IMR-90 (cell line): ENCODE measurements around the gene GRK5. TPM values are rescaled to one million over a fixed set of nuclear protein-coding genes. Genes with fewer than 3 reads are reported as not detected.

ENCODE experiments used
- ATAC-seq: fragments of 200-7000 bp; cut with Tn5 transposase; 2 replicates; pipeline ENCODE4 v1.9.1; 2020; ENCODE audit warnings: low read depth, mild to moderate bottlenecking, moderate library complexity
- BruUV-seq: library from RNA; stranded (reverse); fragments of 400-500 nt; replicated peaks from 2 replicates; lab custom pipeline; 2021; lab: Mats Ljungman, UMichigan
- CTCF ChIA-PET: fragments of 300-600 bp; formaldehyde crosslinking; extraction: SDS; loops from one replicate; lab custom pipeline; 2021; ENCODE audit warnings: antibody characterized with exemption; lab: Yijun Ruan, JAX
- POLR2A ChIA-PET: fragments of 300-600 bp; sonication (Branson Sonifier 250); formaldehyde crosslinking; loops from one replicate; lab custom pipeline; 2022; ENCODE audit warnings: antibody characterized with exemption; ENCODE audit not compliant: unreplicated experiment; lab: Charles Lee
- DNase-seq: peaks from one replicate; pipeline ENCODE4 v3.0.0; 2013
- H2AFZ ChIP-seq: replicated peaks from 2 replicates; pipeline ENCODE3; 2013; ENCODE audit warnings: low read length, mild to moderate bottlenecking; ENCODE audit not compliant: poor library complexity
- H2AK5ac ChIP-seq: 2 replicates; pipeline ENCODE4 v1.6.1; 2013; ENCODE audit warnings: low read depth, low read length, inconsistent platforms
- H2AK9ac ChIP-seq: replicated peaks from 2 replicates; pipeline ENCODE3; 2013; ENCODE audit warnings: mild to moderate bottlenecking, low read depth, low read length, moderate library complexity; ENCODE audit not compliant: poor library complexity
- H2BK120ac ChIP-seq: 2 replicates; pipeline ENCODE4 v1.6.1; 2013; ENCODE audit warnings: low read depth, low read length, inconsistent platforms
- H2BK15ac ChIP-seq: 3 replicates; pipeline ENCODE4 v1.6.1; 2013; ENCODE audit warnings: low read depth, low read length, inconsistent platforms
- H2BK20ac ChIP-seq: 2 replicates; pipeline ENCODE4 v1.6.1; 2013; ENCODE audit warnings: low read depth, mild to moderate bottlenecking, inconsistent platforms, low read length, moderate library complexity
- H2BK5ac ChIP-seq: 2 replicates; pipeline ENCODE4 v1.6.1; 2013; ENCODE audit warnings: mild to moderate bottlenecking, low read depth, low read length, inconsistent platforms; ENCODE audit not compliant: poor library complexity, severe bottlenecking
- H3K14ac ChIP-seq: replicated peaks from 2 replicates; pipeline ENCODE4 v1.6.1; 2013; ENCODE audit warnings: low read depth, low read length, inconsistent platforms
- H3K18ac ChIP-seq: 2 replicates; pipeline ENCODE4 v1.6.1; 2013; ENCODE audit warnings: low read depth, low read length, control low read depth
- H3K23ac ChIP-seq: 2 replicates; pipeline ENCODE4 v1.6.1; 2013; ENCODE audit warnings: low read depth, low read length, inconsistent platforms
- H3K27ac ChIP-seq: 2 replicates; pipeline ENCODE4 v1.5.1; 2013; ENCODE audit warnings: mild to moderate bottlenecking, control low read depth, low read length; ENCODE audit not compliant: insufficient read depth
- H3K27me3 ChIP-seq: 2 replicates; pipeline ENCODE4 v1.6.1; 2013; ENCODE audit warnings: low read length; ENCODE audit not compliant: control insufficient read depth, insufficient read depth
- H3K36me3 ChIP-seq: 2 replicates; pipeline ENCODE4 v1.6.1; 2013; ENCODE audit warnings: low read length, mixed read lengths; ENCODE audit not compliant: control insufficient read depth, insufficient read depth
- H3K4ac ChIP-seq: 2 replicates; pipeline ENCODE4 v1.6.1; 2013; ENCODE audit warnings: low read depth, low read length, inconsistent platforms
- H3K4me1 ChIP-seq: 2 replicates; pipeline ENCODE4 v1.6.1; 2013; ENCODE audit warnings: low read length, mixed read lengths; ENCODE audit not compliant: control insufficient read depth, insufficient read depth
- H3K4me2 ChIP-seq: 2 replicates; pipeline ENCODE4 v1.6.1; 2013; ENCODE audit warnings: low read depth, mild to moderate bottlenecking, control low read depth, low read length, moderate library complexity
- H3K4me3 ChIP-seq: 2 replicates; pipeline ENCODE4 v1.5.1; 2013; ENCODE audit warnings: low read depth, mild to moderate bottlenecking, control low read depth, low read length, moderate library complexity; ENCODE audit not compliant: insufficient read depth
- H3K56ac ChIP-seq: 2 replicates; pipeline ENCODE4 v1.6.1; 2013; ENCODE audit warnings: low read length, inconsistent platforms; ENCODE audit not compliant: insufficient read depth; ENCODE audit errors: extremely low read depth
- H3K79me1 ChIP-seq, 2 experiments: 2 replicates each; pipeline ENCODE4 v1.6.1; 2013; ENCODE audit warnings: low read length in 2 of 2, inconsistent platforms in 1 of 2, low read depth in 1 of 2
- H3K9ac ChIP-seq: 2 replicates; pipeline ENCODE4 v1.6.1; 2013; ENCODE audit warnings: low read depth, low read length, control low read depth
- H3K9me1 ChIP-seq: 2 replicates; pipeline ENCODE4 v1.6.1; 2013; ENCODE audit warnings: low read length, inconsistent platforms; ENCODE audit not compliant: insufficient read depth
- H3K9me3 ChIP-seq: 2 replicates; pipeline ENCODE4 v1.6.1; 2013; ENCODE audit warnings: low read length; ENCODE audit not compliant: control insufficient read depth, insufficient read depth
- H4K20me1 ChIP-seq: 2 replicates; pipeline ENCODE4 v1.6.1; 2013; ENCODE audit warnings: low read length, inconsistent platforms; ENCODE audit not compliant: insufficient read depth
- H4K5ac ChIP-seq: 2 replicates; pipeline ENCODE4 v1.6.1; 2013; ENCODE audit warnings: mild to moderate bottlenecking, low read depth, low read length, control low read depth
- H4K8ac ChIP-seq, 2 experiments: 2 replicates each; pipeline ENCODE4 v1.6.1; 2013; ENCODE audit warnings: low read depth in 2 of 2, low read length in 2 of 2, control low read depth in 1 of 2, inconsistent platforms in 1 of 2
- H4K91ac ChIP-seq: 2 replicates; pipeline ENCODE4 v1.6.1; 2013; ENCODE audit warnings: low read depth, low read length, inconsistent platforms; ENCODE audit not compliant: insufficient read depth
- CTCF ChIP-seq: conservative IDR thresholded peaks from 2 replicates; pipeline ENCODE4 v1.5.1; 2012; ENCODE audit warnings: mild to moderate bottlenecking, low read depth, low read length, improper control_type of control experiment
- FOS ChIP-seq: fragments of 150-350 bp; IDR thresholded peaks from 2 replicates; pipeline ENCODE4 v1.6.1; 2016; ENCODE audit warnings: low read depth, low read length
- MAFK ChIP-seq: IDR thresholded peaks from 2 replicates; pipeline ENCODE4 v1.6.1; 2012; ENCODE audit warnings: low read depth, low read length, improper control_type of control experiment
- NFE2L2 ChIP-seq: fragments of 150-350 bp; IDR thresholded peaks from 2 replicates; pipeline ENCODE4 v1.6.1; 2016; ENCODE audit warnings: low read depth, mild to moderate bottlenecking, low read length
- WGBS, 2 experiments: methylation state at CpG; one replicate each; pipeline versions ENCODE4 v1.1.5 to v1.1.7; 2013; ENCODE audit warnings: missing lambda C conversion rate in 2 of 2; ENCODE audit not compliant: insufficient read length in 1 of 2; ENCODE audit errors: extremely low coverage in 2 of 2; 5-methylcytosine and 5-hydroxymethylcytosine counted together
- dilution Hi-C: fragments of 300-500 bp; cut with HindIII; formaldehyde crosslinking; loops from one replicate; pipeline ENCODE4 v1.14.3; 2018; ENCODE audit warnings: low sequenced_read_pairs; ENCODE audit not compliant: unreplicated experiment
- in situ Hi-C: fragments of 300-500 bp; cut with MboI; formaldehyde crosslinking; loops from 3 replicates; pipeline ENCODE4 v1.14.3; 2019; ENCODE audit warnings: low sequenced_read_pairs, inconsistent platforms, mixed read lengths
- intact Hi-C: fragments of 100-400 bp; cut with micrococcal nuclease; formaldehyde crosslinking; loops from 2 replicates; pipeline ENCODE4 v1.10.0; 2022
- polyA plus RNA-seq, 3 experiments: library from polyadenylated mRNA; depleted of rRNA; stranded (reverse); fragments of >200 nt; gene quantifications; 2 replicates each; pipeline ENCODE4 v1.2.3, GENCODE V29; 2012; ENCODE audit warnings: low replicate concordance in 1 of 3
- total RNA-seq: library from RNA; depleted of rRNA; stranded (reverse); fragments of >200 nt; gene quantifications from 2 replicates; pipeline ENCODE4 v1.2.3, GENCODE V29; 2012

Gene GRK5
- total and polyA plus RNA-seq, 2 of the 4 experiments (the other 2 are of a cell fraction), result 12.9 to 16.3 TPM

DNA sequence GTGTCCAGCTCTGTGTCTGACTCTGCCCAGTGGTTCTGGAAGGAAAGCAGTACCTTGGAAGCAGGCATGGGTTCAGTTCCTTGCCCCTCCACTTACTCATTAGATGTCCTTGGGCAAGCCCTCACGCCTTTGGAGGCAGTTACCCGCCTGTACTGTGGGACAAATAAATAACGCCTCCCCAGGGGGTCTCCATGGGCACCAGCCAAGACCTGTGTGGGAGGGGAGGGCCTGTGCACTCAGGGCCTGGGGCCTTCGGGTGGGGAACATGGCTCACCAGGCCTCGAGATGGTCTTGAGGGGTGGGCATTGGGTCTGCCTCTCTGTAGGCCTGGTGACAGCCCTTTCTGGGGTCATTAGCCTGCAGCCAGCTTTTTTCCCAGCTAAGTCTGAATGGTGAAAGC is 142.0 kb downstream of the GRK5 start:
- Histone ChIP-seq H3K36me3 (peaks cover 45% of the 10 kb centered on the region), H3K14ac (no peak overlapping the region), H2AK9ac (no peak overlapping the region), H4K5ac (no peak overlapping the region; the same call in 1 of the 2 replicates), H4K91ac (peak overlapping the region; percentile 12; the same call in 1 of the 2 replicates), H2BK5ac (no peak overlapping the region), H2BK15ac (no peak overlapping the region), H2AFZ (no peak overlapping the region), H3K18ac (peak overlapping the region; percentile 0; the same call in 1 of the 2 replicates), H3K4me1 (peaks cover 28% of the 10 kb centered on the region), H3K27me3 (no peaks in the 10 kb centered on the region), H3K9me3 (peaks cover 4% of the 10 kb centered on the region; the same call in 1 of the 2 replicates), H3K27ac (peak overlapping the region; percentile 55; the same call in 1 of the 2 replicates), H3K9ac (no peak overlapping the region), H3K23ac (no peak overlapping the region), H2BK20ac (no peak overlapping the region), H3K4me2 (no peak overlapping the region), H2AK5ac (peak overlapping the region; percentile 27), H3K9me1 (peaks cover 9% of the 10 kb centered on the region), H3K79me1 (peaks cover 38 to 82% of the 10 kb centered on the region in 2 experiments), H3K56ac (no peak overlapping the region), H4K20me1 (peaks cover 66% of the 10 kb centered on the region), H2BK120ac (no peak overlapping the region), H3K4ac (no peak overlapping the region), H3K4me3 (no peak overlapping the region), H4K8ac (no peak overlapping the region; a peak in 1 of 4 replicates)
- dilution Hi-C loops (no loop called here), intact Hi-C loops (no loop called here), in situ Hi-C loops (no loop called here)
- 100% methylated on average over 1 of the region's 5 CpGs; no CpG with 5 or more reads in 1 of the 2 experiments for WGBS, 2 experiments
- no peak for TF ChIP-seq CTCF
- no peak for TF ChIP-seq NFE2L2
- TF ChIP-seq MAFK, result no peak
- no peak for TF ChIP-seq FOS
- ATAC-seq (no peak), DNase-seq (no peak)
- BruUV-seq, result no TSS peak
- POLR2A ChIA-PET, result no interaction called here
- CTCF ChIA-PET, result interaction anchor here (1.6 kb wide), 1 partner anchor 143 kb away, joined by 3 read pairs; no protein-coding TSS in a partner anchor
